Umbilical cord (tissue), 2 donors: ENCODE results near the gene ANAPC15. TPM values are rescaled to one million over a fixed set of nuclear protein-coding genes. Genes with fewer than 3 reads are reported as not detected.
A peak's percentile ranks its signal among the peaks of the same experiment; 100 is the strongest.
"Not testable (repeated sequence)": the region's sequence is repeated elsewhere in the genome, so short reads cannot be mapped to it uniquely, and the experiment has no call there.

Source experiments
- DNase-seq: peaks from one replicate; pipeline ENCODE4 v3.0.0-alpha.2; 2015; ENCODE audit warnings: low spot score
- total RNA-seq: library from RNA; depleted of rRNA; stranded (reverse); fragments of >200 nt; gene quantifications from one replicate; pipeline ENCODE4 v1.2.3, GENCODE V29; 2014; ENCODE audit warnings: low replicate concordance; ENCODE audit not compliant: insufficient read depth

The ANAPC15 gene
- 2.2 TPM for total RNA-seq

DNA sequence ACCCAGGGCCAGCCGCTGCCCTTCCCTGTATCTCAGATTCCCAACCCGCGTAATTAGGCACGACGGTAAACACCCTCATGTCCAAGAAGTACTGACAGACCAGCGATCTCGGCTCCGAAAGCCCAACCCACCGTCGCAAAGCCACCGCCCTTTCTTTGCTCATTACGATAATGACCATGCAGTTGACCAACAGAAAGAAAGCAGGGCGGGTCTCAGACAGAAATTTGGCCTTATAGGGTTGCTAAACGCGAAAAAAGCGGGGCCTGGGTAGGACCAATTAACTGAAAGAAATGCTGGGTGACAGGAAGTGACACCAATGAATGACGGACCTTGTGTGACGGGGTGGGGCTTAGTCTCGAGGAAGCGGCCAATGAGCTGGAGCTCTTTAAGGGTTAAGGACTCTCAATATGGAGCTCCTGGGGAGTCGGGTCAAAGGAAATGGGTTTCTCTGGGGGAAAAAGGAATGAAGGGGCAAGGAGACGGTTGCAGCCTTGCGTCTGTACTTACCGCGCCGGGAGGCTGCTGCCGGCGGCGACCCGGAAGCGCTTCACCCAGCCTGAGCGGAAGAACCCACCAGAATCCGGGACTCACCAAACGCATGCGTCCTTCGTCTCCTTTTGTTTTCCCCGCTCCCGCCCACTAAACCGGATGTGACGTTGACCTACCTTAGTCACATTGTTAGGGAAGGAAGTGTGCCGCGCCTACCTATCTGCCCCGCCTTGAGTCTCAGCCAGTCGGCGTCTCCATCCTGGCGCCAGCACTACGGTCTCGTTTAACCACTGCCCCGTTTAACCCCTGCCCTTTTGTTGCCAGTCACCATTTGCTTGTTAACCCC lies at the start of gene ANAPC15:
Gene ANAPC15 (minus strand): TSS at position 553 of the 835 bp plus-strand sequence. CDS start 1,419 bp downstream, outside the sequence.
- peak; percentile 100 for DNase-seq

DNA sequence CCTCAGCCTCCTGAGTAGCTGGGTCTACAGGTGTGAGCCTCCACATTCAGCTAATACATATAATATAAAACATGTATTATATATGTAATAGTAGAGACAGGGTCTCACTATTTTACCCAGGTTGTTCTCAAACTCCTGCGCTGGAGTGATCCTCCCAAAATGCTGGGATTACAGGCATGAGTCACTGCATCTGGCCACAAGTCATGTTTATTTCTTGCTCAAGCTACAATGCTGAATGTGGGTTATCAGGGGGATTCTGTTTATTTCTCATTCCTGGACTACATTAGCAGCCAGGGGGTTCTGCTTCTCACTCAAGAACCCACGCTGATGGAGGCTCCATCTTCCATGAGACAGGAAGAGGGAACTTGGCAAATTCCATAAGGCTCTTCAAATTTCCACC lies 47.8 kb upstream of the ANAPC15 start:
- no peak for DNase-seq

DNA sequence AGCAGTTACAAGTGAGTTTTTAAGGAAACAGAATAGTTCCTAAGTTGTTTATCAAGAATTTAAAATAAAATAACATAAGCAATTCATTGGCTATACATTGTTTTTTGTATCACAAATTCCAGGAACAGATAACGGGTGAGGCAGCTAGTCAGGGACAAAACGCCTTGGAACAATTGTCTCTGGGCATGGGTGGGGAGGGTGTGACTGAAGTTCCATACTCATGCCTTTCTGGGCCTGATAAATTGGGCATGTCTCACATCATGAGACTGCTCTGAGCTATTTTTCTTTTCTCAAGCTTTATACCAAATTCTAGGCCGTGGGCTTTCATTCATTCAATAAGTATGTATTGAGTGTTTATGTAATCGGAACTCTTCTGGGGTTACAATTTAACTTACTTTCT lies 44.6 kb upstream of the ANAPC15 start:
- no peak for DNase-seq

DNA sequence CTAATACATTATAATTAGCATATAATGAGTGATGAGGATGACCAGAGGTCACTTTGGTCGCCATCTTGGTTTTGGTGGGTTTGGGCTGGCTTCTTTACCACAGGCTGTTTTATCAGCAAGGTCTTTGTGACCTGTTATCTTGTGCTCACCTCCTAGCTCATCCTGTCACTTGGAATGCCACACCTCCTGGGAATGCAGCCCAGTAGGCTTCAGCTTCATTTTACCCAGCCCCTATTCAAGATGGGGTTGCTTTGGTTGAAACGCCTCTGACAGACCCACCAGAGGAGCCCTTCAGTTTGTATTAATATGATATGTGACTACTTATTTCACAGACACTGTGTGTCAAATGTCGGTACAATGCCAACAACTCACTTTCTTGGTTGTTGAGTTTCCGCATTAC lies 43.3 kb upstream of the ANAPC15 start:
- no peak for DNase-seq

DNA sequence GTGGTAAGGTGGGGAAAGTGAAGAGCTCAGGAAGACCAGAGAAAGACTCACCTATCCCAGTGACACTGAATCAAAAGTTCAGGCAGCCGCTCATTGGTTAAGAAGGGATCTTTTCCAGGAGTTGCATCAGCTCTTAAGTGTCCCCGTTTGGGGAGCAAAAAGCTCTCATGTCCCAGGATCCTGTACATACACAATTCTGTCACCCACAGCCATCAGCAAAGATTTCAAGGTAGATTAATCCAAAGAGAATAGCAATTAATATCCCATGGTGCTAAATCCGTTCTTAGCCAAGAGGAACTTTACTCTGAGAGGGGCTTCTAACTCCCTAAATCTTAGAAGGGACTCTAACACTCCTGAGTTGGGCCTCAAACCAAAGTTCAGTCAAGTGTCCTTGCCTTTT lies 42.3 kb upstream of the ANAPC15 start:
- DNase-seq, result no peak

DNA sequence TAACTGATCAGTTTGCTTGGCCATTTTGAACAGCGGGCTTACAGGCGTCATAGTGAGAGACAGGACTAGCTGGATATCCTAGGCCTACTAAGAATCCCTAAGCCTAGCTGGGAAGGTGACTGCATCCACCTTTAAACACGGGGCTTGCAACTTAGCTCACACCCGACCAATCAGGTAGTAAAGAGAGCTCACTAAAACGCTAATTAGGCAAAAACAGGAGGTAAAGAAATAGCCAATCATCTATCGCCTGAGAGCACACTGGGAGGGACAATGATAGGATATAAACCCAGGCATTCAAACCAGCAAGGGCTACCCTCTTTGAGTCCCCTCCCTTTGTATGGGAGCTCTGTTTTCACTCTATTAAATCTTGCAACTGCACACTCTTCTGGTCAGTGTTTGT lies 41.4 kb upstream of the ANAPC15 start:
- not testable (repeated sequence) for DNase-seq

DNA sequence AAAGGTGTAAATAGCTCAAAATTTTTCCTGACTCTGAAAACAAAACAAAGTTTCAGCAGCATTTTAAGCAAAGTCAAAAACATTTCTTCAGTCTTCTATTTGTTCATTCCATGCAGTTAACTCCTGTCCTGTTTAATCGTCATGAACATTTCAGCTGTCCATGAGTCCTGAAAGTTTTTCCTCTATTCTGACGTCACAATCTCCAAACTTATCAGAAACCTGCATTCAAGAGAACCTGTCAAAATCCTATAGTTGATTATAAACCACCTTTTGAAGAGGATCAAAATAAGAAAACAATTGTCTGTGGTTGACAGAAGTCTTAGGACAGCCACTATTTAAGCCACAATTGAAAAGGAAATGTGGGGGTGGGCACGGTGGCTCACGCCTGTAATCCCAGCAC lies 38.4 kb upstream of the ANAPC15 start:
- no peak for DNase-seq

DNA sequence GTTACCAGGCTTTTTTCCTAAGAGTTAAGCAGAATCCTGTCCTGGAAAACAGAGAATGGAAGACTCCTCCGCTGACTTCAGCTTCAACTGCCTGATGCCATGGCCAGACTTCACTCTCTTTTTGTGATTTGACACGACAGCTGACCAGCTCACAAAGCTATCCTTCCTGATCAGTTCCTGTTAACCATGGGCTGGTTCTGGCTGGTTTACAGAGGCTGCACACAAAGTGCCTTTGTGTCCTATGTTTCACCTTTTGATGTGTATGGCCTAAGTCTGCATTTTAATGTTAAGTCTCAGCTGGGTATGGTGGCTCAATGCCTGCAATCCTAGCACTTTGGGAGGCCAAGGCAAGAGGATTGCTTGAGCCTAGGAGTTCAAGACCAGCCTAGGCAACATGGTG lies 34.1 kb upstream of the ANAPC15 start:
- no peak for DNase-seq

DNA sequence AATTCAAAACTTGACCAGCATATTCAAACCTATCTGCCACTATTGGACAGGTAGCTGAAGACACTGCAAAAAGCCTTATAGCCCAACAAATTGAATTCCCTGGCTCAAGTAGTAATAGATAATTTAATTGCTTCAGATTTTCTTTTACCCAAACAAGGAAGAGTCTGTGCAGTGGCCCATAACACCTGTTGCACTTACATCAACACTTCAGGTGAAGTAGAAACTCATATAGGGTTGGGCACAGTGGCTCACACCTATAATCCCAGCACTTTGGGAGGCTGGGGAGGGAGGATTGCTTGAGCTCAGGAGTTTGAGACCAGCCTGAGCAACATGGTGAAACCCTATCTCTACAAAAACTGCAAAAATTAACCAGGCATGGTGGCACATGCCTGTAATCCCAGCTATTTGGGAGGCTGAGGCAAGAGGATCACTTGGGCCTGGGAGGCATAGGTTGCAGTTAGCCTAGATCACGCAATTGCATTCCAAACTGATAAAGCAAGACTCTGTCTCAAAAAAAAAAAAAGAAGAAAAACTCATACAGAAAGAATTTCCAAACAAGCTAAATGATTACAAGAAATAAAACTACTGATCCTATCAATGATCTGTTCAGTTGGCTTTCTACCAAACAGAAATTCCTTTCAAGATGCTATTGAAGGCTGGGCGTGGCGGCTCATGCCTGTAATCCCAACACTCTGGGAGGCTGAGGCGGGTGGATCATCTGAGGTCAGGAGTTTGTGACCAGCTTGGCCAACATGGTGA lies 32.5 kb upstream of the ANAPC15 start:
- DNase-seq, result peak; percentile 25

DNA sequence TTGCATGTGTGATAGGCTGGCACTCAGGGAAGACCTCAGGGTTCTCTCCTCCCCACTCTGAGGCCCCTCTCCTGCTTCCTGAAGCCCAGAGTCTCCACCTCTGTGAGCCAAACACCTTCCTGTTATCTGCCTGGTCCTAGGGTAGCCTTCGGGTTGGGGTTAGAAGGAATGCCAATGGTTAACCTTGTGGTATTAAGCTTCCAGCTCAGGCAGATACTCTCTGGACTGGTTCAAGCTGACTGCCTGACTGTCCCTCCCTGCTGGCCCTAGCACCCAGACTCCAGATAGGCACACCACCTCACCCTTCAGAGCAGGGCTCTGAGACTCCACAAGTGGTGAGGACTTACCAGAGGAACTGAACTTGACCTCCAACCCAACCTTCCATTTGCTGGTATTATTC lies 30.0 kb upstream of the ANAPC15 start:
- DNase-seq, result not testable (repeated sequence)

DNA sequence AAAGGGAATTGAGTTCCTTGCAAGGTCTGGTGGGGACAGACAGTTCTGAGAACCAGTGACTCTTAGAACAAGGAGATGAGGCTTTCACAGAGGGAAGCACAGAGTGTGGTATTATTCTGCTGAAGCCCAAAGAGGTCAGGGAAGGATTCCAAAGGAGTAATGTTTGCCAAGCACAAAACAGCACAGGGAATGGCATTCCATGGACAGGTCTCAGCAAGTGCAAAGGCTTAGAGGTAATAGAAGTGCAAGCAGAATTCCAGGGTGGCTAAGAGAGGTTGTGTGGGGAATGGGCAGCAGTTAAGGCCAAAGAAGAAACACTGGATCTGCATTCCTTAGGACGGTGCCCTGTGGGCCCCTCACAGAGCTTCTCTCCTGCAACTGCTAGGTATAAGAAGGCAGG lies 29.6 kb upstream of the ANAPC15 start:
- DNase-seq, result not testable (repeated sequence)

DNA sequence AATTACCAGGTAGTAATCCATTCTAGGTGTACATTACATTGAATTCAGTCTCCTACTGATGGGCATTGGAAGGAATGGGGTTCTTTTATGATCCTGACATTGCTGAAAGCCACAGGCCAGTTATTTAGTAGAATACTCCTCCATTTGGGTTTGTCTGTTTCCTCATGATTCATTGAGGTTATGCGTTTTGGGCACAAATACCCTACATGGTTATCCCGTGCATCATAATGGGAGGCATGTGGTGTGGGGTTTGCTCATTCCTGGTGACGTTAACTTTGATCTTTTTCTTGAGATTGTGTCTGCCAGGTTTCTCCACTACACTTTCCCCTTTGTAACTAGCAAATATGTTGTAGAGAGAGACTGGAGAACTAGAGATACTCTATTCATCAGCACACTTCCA lies 28.6 kb upstream of the ANAPC15 start:
- DNase-seq, result no peak

DNA sequence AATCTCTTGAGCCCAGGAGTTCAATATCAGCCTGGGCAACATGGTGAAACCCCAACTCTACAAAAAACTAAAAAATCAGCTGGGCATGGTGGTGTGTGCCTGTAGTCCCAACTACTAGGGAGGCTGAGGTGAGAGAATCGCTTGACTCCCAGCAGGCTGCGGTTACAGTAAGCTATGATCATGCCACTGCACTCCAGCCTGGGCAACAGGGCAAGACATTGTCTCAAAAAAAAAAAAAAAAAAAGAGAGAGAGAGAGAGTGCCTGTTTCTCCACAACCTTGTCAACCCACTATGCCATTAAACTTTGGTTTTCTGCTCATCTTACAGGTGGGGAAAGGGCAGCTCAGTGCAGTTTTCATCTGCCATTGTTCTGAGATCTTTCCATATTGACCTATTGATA lies 28.2 kb upstream of the ANAPC15 start:
- DNase-seq, result no peak

DNA sequence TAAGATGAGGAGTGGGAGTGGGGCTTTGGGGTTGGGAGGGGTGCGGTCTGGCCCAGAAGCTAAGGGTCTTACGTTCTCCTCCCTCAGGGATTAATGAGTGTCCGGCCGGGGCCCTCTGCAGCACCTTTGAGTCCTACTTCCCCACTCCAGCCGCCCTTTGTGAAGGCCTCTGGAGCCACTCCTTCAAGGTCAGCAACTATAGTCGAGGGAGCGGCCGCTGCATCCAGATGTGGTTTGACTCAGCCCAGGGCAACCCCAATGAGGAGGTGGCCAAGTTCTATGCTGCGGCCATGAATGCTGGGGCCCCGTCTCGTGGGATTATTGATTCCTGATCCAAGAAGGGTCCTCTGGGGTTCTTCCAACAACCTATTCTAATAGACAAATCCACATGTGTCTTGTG lies 27.0 kb upstream of the ANAPC15 start:
- DNase-seq, result no peak

DNA sequence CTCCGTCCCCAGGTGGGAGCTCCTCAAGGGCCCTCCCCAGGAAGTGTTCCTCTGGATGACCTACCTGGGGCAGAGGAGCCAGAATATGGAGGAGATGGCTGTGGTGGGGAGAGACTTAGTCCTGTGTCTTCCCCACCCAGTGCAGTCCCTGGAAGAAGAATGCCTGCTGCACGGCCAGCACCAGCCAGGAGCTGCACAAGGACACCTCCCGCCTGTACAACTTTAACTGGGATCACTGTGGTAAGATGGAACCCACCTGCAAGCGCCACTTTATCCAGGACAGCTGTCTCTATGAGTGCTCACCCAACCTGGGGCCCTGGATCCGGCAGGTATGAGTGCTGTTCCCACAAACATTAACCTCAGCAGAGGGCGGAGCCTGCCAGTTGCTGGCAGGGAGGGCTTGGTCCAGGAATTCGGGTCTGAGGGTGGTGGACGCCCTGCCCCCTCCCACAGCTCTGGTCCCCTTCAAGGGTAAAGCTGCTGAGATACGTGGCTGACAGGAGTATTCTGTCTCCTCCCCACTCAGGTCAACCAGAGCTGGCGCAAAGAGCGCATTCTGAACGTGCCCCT lies 26.4 kb upstream of the ANAPC15 start:
- DNase-seq, result no peak

DNA sequence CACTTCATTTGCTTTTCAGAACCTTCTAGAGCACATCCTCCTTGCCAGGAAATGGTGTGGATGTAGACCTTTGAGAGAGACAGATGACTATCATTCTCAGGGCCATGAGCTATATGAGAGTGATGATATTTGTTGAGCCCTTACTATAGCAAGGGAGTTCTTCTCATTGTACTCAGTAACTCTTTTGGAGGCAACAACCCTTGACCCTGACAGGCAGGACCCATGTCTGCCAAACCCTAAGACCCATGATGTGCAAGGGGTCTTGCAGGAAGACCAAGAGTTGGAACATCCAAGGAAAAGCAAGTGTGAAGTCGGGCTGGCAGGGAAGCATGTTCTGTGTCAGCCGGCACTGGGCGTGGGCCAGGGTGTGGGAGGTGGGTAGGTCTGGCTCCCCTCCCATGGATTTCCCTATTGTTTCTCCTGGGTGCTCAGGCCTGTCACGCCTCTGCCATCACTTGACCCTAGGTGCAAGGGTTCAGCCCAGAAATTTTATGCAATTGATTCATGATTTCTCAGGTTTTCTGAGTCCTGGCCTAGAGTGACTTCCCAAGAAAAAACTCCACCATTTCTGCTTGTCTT lies 24.3 kb upstream of the ANAPC15 start:
- DNase-seq, result no peak

DNA sequence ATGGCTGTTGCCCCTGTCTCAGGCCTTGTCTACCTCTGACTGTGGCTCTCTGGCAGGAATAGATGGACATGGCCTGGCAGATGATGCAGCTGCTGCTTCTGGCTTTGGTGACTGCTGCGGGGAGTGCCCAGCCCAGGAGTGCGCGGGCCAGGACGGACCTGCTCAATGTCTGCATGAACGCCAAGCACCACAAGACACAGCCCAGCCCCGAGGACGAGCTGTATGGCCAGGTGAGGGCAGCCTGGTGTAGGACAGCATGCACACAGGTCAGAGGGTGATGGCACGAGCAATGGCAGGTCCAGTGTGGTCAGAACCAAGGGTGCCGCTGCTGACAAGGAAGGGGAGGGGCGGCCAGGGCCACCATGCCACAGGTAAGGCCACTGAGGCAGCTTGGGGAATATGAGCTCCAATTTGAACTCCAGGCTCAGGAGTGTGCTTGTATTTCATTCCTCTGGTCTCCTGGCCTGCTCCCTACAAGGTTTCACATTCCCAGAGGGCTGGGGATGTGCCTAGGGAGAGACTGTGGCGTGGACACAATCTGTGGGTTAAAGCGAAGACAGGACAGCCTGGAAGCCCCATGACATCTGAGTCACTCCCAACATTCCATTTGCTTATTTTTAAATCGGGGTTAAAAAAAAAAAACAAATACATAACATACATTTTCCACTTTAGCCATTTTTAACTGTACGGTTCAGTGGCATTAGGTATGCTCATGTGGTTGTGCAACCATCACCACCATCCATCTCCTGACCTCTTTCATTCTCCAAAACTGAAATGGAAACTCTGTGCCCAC lies 23.6 kb upstream of the ANAPC15 start:
- no peak for DNase-seq

DNA sequence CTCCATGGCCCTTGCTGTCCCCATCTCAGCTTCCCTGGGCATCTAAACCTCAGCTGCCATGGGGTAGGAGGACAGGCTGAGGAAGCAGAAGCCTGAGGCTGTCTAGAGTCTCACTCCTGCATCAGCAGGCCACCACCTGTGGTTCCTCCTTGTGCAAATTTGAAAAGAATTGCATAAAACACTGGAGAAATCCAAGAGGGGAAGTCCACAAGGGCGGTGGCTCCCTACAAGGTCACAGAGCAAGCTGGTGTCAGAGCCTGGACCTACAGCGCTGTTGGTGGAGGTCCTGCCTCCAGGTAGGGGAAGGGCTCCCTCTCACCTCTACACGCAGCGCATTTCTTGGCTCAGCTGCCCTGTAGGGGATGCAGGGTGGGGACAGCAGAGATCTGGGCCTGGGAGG lies 23.0 kb upstream of the ANAPC15 start, which contains the start of gene FOLR3:
Gene FOLR3 (plus strand): TSS at position 253 of the 400 bp plus-strand sequence. CDS start 228 bp downstream, outside the sequence.
- not testable (repeated sequence) for DNase-seq

DNA sequence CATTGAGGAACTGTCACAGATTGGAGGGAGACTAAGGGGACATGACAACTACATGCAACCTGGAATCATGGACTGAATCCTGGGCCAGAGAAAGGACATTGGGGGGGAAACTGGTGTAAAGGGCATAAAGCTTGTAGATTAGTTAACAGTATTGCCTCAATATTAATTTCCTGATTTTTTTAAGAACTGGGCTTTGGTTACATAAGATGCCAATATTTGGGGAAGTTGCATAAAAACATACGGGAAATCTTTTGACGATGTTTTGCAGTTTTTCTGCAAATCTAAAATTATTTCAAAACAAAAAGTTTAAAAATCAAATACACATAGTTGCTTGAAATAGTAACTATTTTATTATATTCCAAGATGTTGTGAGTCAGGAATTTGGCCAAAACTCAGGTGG lies 20.2 kb upstream of the ANAPC15 start:
- DNase-seq, result no peak

DNA sequence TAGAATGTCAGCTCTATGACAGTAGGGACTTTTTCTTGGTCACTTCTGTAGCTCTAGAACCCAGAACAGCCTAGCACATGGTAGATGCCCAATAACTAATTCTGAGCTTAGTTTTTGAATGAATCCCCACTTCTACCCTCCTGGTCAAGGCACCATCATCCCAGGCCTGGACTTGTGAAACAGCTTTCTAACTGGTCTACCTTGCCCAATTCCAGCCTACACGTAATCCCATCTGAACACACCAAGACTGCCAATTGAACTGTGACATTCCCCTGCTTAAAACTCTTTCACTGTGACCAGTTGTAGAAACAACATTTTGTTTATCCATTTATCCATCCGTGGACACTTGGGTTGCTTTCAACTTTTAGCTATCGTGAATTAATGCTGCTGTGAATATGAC lies 16.9 kb upstream of the ANAPC15 start:
- no peak for DNase-seq

DNA sequence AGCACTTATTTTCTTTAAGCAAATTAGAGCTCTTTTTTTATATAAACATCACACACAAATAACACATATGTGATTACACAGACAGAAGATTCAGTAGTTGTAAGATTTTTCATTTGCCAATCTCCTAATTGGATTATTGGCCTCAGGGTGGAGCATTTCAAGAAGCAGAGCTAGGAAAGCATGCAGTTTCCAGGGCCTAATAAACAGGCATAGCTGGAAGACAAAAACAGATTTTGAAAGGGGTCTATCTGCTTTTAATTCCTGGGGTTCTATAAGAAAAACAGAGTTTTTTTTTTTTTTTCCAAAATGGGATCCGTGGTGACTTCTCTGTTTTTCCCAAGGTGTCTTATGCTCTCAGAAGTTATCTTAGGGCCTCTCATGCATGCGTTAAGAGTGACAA lies 15.4 kb upstream of the ANAPC15 start:
- DNase-seq, result no peak
